Ammon's horn (tissue), 1 donor: ENCODE results near the gene ZBED4.
A peak's percentile ranks its signal among the peaks of the same experiment; 100 is the strongest.

Source experiments
- DNase-seq: peaks from one replicate; pipeline ENCODE4 v3.0.0-alpha.2; 2016; ENCODE audit warnings: low spot score

The ZBED4 gene

GRCh38 chr22:49880281-49880680, 26.6 kb downstream of the ZBED4 start:
- no peak for DNase-seq

GRCh38 chr22:49881856-49882255, 28.2 kb downstream of the ZBED4 start:
- no peak for DNase-seq

GRCh38 chr22:49882519-49883293, 29.1 kb downstream of the ZBED4 start:
- no peak for DNase-seq

GRCh38 chr22:49883294-49883640, 29.6 kb downstream of the ZBED4 start:
- DNase-seq = no peak

GRCh38 chr22:49884075-49884474, 30.4 kb downstream of the ZBED4 start:
- no peak for DNase-seq

GRCh38 chr22:49884503-49885260, 31.0 kb downstream of the ZBED4 start:
- DNase-seq = no peak

- no peak for DNase-seq
Observed at GRCh38 chr22:49885281-49885680, 31.6 kb downstream of the ZBED4 start.

GRCh38 chr22:49885881-49886280, 32.2 kb downstream of the ZBED4 start:
- no peak for DNase-seq

- no peak for DNase-seq
Observed at GRCh38 chr22:49886346-49887063, 32.9 kb downstream of the ZBED4 start.

GRCh38 chr22:49887064-49887451, 33.4 kb downstream of the ZBED4 start:
- DNase-seq = no peak

- no peak for DNase-seq
Observed at GRCh38 chr22:49887702-49888101, 34.1 kb downstream of the ZBED4 start.

- DNase-seq = peak; percentile 50
Observed at GRCh38 chr22:49889071-49889470, 35.4 kb downstream of the ZBED4 start.

GRCh38 chr22:49892226-49892899, 38.7 kb downstream of the ZBED4 start:
- no peak for DNase-seq

GRCh38 chr22:49893025-49893424, 39.4 kb downstream of the ZBED4 start:
- no peak for DNase-seq

- DNase-seq = no peak
Observed at GRCh38 chr22:49894322-49895054, 40.8 kb downstream of the ZBED4 start.

- no peak for DNase-seq
Observed at GRCh38 chr22:49896201-49896600, 42.6 kb downstream of the ZBED4 start.

GRCh38 chr22:49897015-49897684, 43.5 kb downstream of the ZBED4 start:
- no peak for DNase-seq

GRCh38 chr22:49899530-49899929, 45.9 kb downstream of the ZBED4 start:
- no peak for DNase-seq

GRCh38 chr22:49900441-49901230, 47.0 kb downstream of the ZBED4 start:
- no peak for DNase-seq

GRCh38 chr22:49901457-49901856, 47.8 kb downstream of the ZBED4 start:
- no peak for DNase-seq
